IPS-18c (cell line): Measurements from ENCODE around the gene TMED8.

Experiments
- H3K4me3 ChIP-seq: 2 replicates; pipeline ENCODE4 v1.7.0; 2013; ENCODE audit warnings: low read depth, mild to moderate bottlenecking, low read length, moderate library complexity; ENCODE audit not compliant: insufficient read depth
- H3K9me3 ChIP-seq: one replicate; pipeline ENCODE4 v1.6.1; 2013; ENCODE audit warnings: mild to moderate bottlenecking, low read length, moderate library complexity; ENCODE audit not compliant: control insufficient read depth, insufficient read depth

Gene TMED8

GRCh38 chr14:77314539-77315457 lies 62.1 kb downstream of the TMED8 start:
- peak overlapping the region; percentile 17; the same call in 1 of the 2 replicates for H3K4me3 ChIP-seq

GRCh38 chr14:77314043-77314442 lies 62.9 kb downstream of the TMED8 start:
- Histone ChIP-seq H3K4me3 (no peak overlapping the region), H3K9me3 (no peaks in the 10 kb centered on the region)

More at GRCh38 chr14:77314539-77315457, 62.1 kb downstream of the TMED8 start:
- no peaks in the 10 kb centered on the region for H3K9me3 ChIP-seq

- Histone ChIP-seq H3K9me3 (no peaks in the 10 kb centered on the region), H3K4me3 (no peak overlapping the region)
Observed at GRCh38 chr14:77313371-77313770, 63.5 kb downstream of the TMED8 start.

GRCh38 chr14:77311217-77311616 lies 65.7 kb downstream of the TMED8 start:
- no peak overlapping the region for H3K4me3 ChIP-seq
- no peaks in the 10 kb centered on the region for H3K9me3 ChIP-seq

GRCh38 chr14:77310026-77310425 lies 66.9 kb downstream of the TMED8 start:
- no peak overlapping the region for H3K4me3 ChIP-seq
- no peaks in the 10 kb centered on the region for H3K9me3 ChIP-seq

- no peaks in the 10 kb centered on the region for H3K9me3 ChIP-seq
- no peak overlapping the region for H3K4me3 ChIP-seq
Observed at GRCh38 chr14:77309131-77309530, 67.8 kb downstream of the TMED8 start.

- no peak overlapping the region for H3K4me3 ChIP-seq
- no peaks in the 10 kb centered on the region for H3K9me3 ChIP-seq
Observed at GRCh38 chr14:77306851-77307496, 69.9 kb downstream of the TMED8 start.

- no peaks in the 10 kb centered on the region for H3K9me3 ChIP-seq
- no peak overlapping the region for H3K4me3 ChIP-seq
Observed at GRCh38 chr14:77306416-77306815, 70.5 kb downstream of the TMED8 start.

GRCh38 chr14:77305696-77306095 lies 71.2 kb downstream of the TMED8 start:
- H3K9me3 ChIP-seq = no peaks in the 10 kb centered on the region
- no peak overlapping the region for H3K4me3 ChIP-seq

GRCh38 chr14:77303417-77304156 lies 73.3 kb downstream of the TMED8 start:
- Histone ChIP-seq H3K4me3 (no peak overlapping the region), H3K9me3 (no peaks in the 10 kb centered on the region)

GRCh38 chr14:77302926-77303325 lies 74.0 kb downstream of the TMED8 start:
- H3K4me3 ChIP-seq = no peak overlapping the region
- no peaks in the 10 kb centered on the region for H3K9me3 ChIP-seq

- no peak overlapping the region for H3K4me3 ChIP-seq
- no peaks in the 10 kb centered on the region for H3K9me3 ChIP-seq
Observed at GRCh38 chr14:77301103-77301502, 75.8 kb downstream of the TMED8 start.

- H3K4me3 ChIP-seq = no peak overlapping the region
- H3K9me3 ChIP-seq = no peaks in the 10 kb centered on the region
Observed at GRCh38 chr14:77299771-77300170, 77.1 kb downstream of the TMED8 start.

GRCh38 chr14:77296906-77297305 lies 80.0 kb downstream of the TMED8 start:
- no peak overlapping the region for H3K4me3 ChIP-seq
- H3K9me3 ChIP-seq = no peaks in the 10 kb centered on the region

- no peaks in the 10 kb centered on the region for H3K9me3 ChIP-seq
- no peak overlapping the region for H3K4me3 ChIP-seq
Observed at GRCh38 chr14:77296155-77296554, 80.7 kb downstream of the TMED8 start.

GRCh38 chr14:77290705-77291104 lies 86.2 kb downstream of the TMED8 start:
- Histone ChIP-seq H3K4me3 (no peak overlapping the region), H3K9me3 (no peaks in the 10 kb centered on the region)

- H3K9me3 ChIP-seq = no peaks in the 10 kb centered on the region
- H3K4me3 ChIP-seq = no peak overlapping the region
Observed at GRCh38 chr14:77286576-77286975, 90.3 kb downstream of the TMED8 start.
